ENCODE results near the gene TACR2.
"Not testable (repeated sequence)": the region's sequence is repeated elsewhere in the genome, so short reads cannot be mapped to it uniquely, and the experiment has no call there.

Gene TACR2

GRCh38 chr10:69450395-69450794, 33.7 kb upstream of the TACR2 start:
- DNase-seq (ENCODE audit: low read depth in 3 of 3), result not testable (repeated sequence)

GRCh38 chr10:69449841-69450240, 33.1 kb upstream of the TACR2 start:
- peak in 2 of 3 donors; percentile 30 to 40 for DNase-seq (ENCODE audit: low read depth in 3 of 3)

GRCh38 chr10:69446650-69447151, 30.0 kb upstream of the TACR2 start:
- DNase-seq (ENCODE audit: low read depth in 3 of 3), result no peak

GRCh38 chr10:69446229-69446628, 29.5 kb upstream of the TACR2 start:
- no peak for DNase-seq (ENCODE audit: low read depth in 3 of 3)

- no peak for DNase-seq (ENCODE audit: low read depth in 3 of 3)
Measured at GRCh38 chr10:69445041-69445440, 28.3 kb upstream of the TACR2 start.

GRCh38 chr10:69443354-69443753, 26.6 kb upstream of the TACR2 start:
- no peak for DNase-seq (ENCODE audit: low read depth in 3 of 3)

- no peak for DNase-seq (ENCODE audit: low read depth in 3 of 3)
Measured at GRCh38 chr10:69439813-69440506, 23.2 kb upstream of the TACR2 start.

- no peak for DNase-seq (ENCODE audit: low read depth in 3 of 3)
Measured at GRCh38 chr10:69439350-69439739, 22.6 kb upstream of the TACR2 start.

GRCh38 chr10:69438536-69439349, 22.0 kb upstream of the TACR2 start:
- no peak for DNase-seq (ENCODE audit: low read depth in 3 of 3)

GRCh38 chr10:69437321-69438259, 20.9 kb upstream of the TACR2 start:
- DNase-seq (ENCODE audit: low read depth in 3 of 3), result no peak

GRCh38 chr10:69435966-69436520, 19.3 kb upstream of the TACR2 start:
- DNase-seq (ENCODE audit: low read depth in 3 of 3), result no peak

GRCh38 chr10:69434926-69435325, 18.2 kb upstream of the TACR2 start:
- DNase-seq (ENCODE audit: low read depth in 3 of 3), result no peak

GRCh38 chr10:69434169-69434568, 17.5 kb upstream of the TACR2 start:
- DNase-seq (ENCODE audit: low read depth in 3 of 3), result no peak

- no peak for DNase-seq (ENCODE audit: low read depth in 3 of 3)
Measured at GRCh38 chr10:69428165-69428564, 11.4 kb upstream of the TACR2 start.

- no peak for DNase-seq (ENCODE audit: low read depth in 3 of 3)
Measured at GRCh38 chr10:69426376-69426727, 9.6 kb upstream of the TACR2 start.

- no peak for DNase-seq (ENCODE audit: low read depth in 3 of 3)
Measured at GRCh38 chr10:69425511-69426298, 9.0 kb upstream of the TACR2 start.

GRCh38 chr10:69425041-69425440, 8.3 kb upstream of the TACR2 start:
- no peak for DNase-seq (ENCODE audit: low read depth in 3 of 3)

GRCh38 chr10:69422676-69423075, 6.0 kb upstream of the TACR2 start:
- DNase-seq (ENCODE audit: low read depth in 3 of 3), result no peak

GRCh38 chr10:69421611-69422308, 5.0 kb upstream of the TACR2 start:
- no peak for DNase-seq (ENCODE audit: low read depth in 3 of 3)

- no peak for DNase-seq (ENCODE audit: low read depth in 3 of 3)
Measured at GRCh38 chr10:69419744-69420126, 3.0 kb upstream of the TACR2 start.
